ENCODE measurements around the gene TRIM44. TPM values are rescaled to one million over a fixed set of nuclear protein-coding genes. Genes with fewer than 3 reads are reported as not detected.
A peak's percentile ranks its signal among the peaks of the same experiment; 100 is the strongest.

Gene TRIM44
- total and polyA plus RNA-seq, 12 donors = 5.5 to 89.8 (median 34.1) TPM

GRCh38 chr11:35617316-35617686, 45.3 kb upstream of the TRIM44 start:
- intact Hi-C loops (cut with DNase I) = loop anchor here (2.0 to 10.0 kb wide), 6 partner anchors 198 to 650 kb away; partner anchors contain the start of gene LDLRAD3 (in 1 of the 2)
- TF ChIP-seq CTCF (IDR thresholded peaks at IDR 0.05) (no peak), POLR2A (IDR thresholded peaks at IDR 0.05) (no peak)
- H3K4me1 ChIP-seq (replicated peaks in 1 of 2) = peaks cover 17 to 24% of the 10 kb centered on the region in 2 donors

GRCh38 chr11:35617687-35618496, 44.7 kb upstream of the TRIM44 start, which contains the start of gene FJX1:
Gene FJX1 (plus strand): TSS chr11:35618460. CDS start chr11:35618637, 177 bp downstream.
- Histone ChIP-seq H3K4me1 (replicated peaks in 1 of 2) (peaks cover 17 to 24% of the 10 kb centered on the region in 2 donors), H3K36me3 (replicated peaks in 1 of 2) (no peaks in the 10 kb centered on the region), H3K9me3 (replicated peaks in 1 of 3) (no peaks in the 10 kb centered on the region), H3K4me3 (peak within 1 kb of the TSS in 2 of 4 donors; percentile 39 to 78), H3K27ac (peak within 1 kb of the TSS in 4 of 5 donors; percentile 70 to 93 (median 78)), H3K27me3 (no peaks in the 10 kb centered on the region)
- WGBS, 4 donors = 1 to 6% (median 3%) methylated on average over 21 to 55 of the region's 57 CpGs
- peak; percentile 55 to 71 (median 57) for DNase-seq
- intact Hi-C loops (cut with DNase I) = loop anchor here (2.0 to 10.0 kb wide), 6 partner anchors 197 to 649 kb away; partner anchors contain the start of gene LDLRAD3 (in 1 of the 2)
- peak in 1 of 2 donors; percentile 38 for TF ChIP-seq POLR2A (IDR thresholded peaks at IDR 0.05)
- no peak for TF ChIP-seq CTCF (IDR thresholded peaks at IDR 0.05)

More at GRCh38 chr11:35617316-35617686, 45.3 kb upstream of the TRIM44 start:
- 66 to 69% (median 67%) methylated on average over 7 of the region's 7 CpGs for WGBS, 4 donors
- Histone ChIP-seq H3K4me3 (peak overlapping the region in 1 of 4 donors; percentile 78), H3K9me3 (replicated peaks in 1 of 3) (no peaks in the 10 kb centered on the region), H3K27ac (peak overlapping the region in 2 of 5 donors; percentile 79 to 93), H3K36me3 (replicated peaks in 1 of 2) (no peaks in the 10 kb centered on the region), H3K27me3 (no peaks in the 10 kb centered on the region)
- DNase-seq = no peak

GRCh38 chr11:35618497-35619115, 44.0 kb upstream of the TRIM44 start:
- Histone ChIP-seq H3K4me3 (peak overlapping the region in 2 of 4 donors; percentile 39 to 78), H3K4me1 (replicated peaks in 1 of 2) (peaks cover 17 to 28% of the 10 kb centered on the region in 2 donors), H3K27ac (peak overlapping the region in 4 of 5 donors; percentile 70 to 93 (median 78)), H3K27me3 (no peaks in the 10 kb centered on the region), H3K9me3 (replicated peaks in 1 of 3) (no peaks in the 10 kb centered on the region), H3K36me3 (replicated peaks in 1 of 2) (no peaks in the 10 kb centered on the region)
- TF ChIP-seq CTCF (IDR thresholded peaks at IDR 0.05) (peak in 3 of 6 experiments; percentile 14 to 23 (median 17)), POLR2A (IDR thresholded peaks at IDR 0.05) (no peak)
- peak in 5 of 7 donors; percentile 13 to 43 (median 35) for DNase-seq
- WGBS, 4 donors = 0 to 1% methylated on average over 74 to 91 of the region's 91 CpGs; no CpG with 5 or more reads in 2 of the 4 donors
- intact Hi-C loops (cut with DNase I) = loop anchor here (10.0 kb wide), 5 partner anchors 196 to 646 kb away; partner anchors contain the start of gene LDLRAD3 (in 1 of the 2)
